ENCODE data around the gene STYXL1.

Gene STYXL1

DNA sequence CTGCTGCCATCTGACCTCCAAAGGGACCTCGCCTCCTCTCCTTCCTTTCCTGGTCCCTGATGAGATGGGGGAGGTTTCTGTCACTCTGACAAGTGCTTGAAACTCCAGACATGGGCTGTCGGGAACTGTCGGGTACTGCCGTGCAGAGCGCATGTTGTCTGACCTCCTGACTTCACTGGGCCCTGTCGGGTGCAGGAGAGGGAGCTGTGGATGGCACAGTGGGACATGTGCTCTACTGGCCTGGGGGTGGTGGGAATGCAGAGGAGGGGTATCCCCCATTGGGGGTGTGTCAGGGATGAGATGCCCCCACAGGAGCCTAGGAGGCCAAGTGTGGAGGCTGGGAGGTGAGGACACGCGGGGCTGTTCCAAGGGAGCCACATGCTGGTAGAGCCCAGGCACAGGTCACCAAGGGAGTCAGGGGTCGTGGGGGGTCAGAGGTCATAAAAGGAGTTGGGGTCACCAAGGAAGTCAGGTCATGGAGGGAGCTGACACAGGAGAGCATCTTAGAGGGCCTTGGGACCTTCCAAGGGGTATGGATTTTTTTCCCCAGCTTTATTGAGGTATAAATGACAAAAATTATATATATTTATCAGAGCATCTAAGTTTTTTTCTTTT is 84.3 kb downstream of the STYXL1 start:
- TF ChIP-seq, protein P1, sequence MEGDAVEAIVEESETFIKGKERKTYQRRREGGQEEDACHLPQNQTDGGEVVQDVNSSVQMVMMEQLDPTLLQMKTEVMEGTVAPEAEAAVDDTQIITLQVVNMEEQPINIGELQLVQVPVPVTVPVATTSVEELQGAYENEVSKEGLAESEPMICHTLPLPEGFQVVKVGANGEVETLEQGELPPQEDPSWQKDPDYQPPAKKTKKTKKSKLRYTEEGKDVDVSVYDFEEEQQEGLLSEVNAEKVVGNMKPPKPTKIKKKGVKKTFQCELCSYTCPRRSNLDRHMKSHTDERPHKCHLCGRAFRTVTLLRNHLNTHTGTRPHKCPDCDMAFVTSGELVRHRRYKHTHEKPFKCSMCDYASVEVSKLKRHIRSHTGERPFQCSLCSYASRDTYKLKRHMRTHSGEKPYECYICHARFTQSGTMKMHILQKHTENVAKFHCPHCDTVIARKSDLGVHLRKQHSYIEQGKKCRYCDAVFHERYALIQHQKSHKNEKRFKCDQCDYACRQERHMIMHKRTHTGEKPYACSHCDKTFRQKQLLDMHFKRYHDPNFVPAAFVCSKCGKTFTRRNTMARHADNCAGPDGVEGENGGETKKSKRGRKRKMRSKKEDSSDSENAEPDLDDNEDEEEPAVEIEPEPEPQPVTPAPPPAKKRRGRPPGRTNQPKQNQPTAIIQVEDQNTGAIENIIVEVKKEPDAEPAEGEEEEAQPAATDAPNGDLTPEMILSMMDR (IDR thresholded peaks at IDR 0.05; ENCODE audit: low read depth, low read length, poor library complexity, severe bottlenecking), result no peak
- TF ChIP-seq EZH2phosphoT487 (IDR thresholded peaks at IDR 0.05; ENCODE audit: borderline replicate concordance, low read length), result no peak
- Histone ChIP-seq H3K79me2 (ENCODE audit: control insufficient read depth, low read length) (no peaks in the 10 kb centered on the region), H3K27ac (ENCODE audit: low read depth, low read length) (no peak overlapping the region), H3K36me3 (ENCODE audit: control insufficient read depth, low read length) (no peaks in the 10 kb centered on the region), H3K4me3 (ENCODE audit: low read length) (no peak overlapping the region), H3K27me3 (ENCODE audit: control insufficient read depth, low read length) (no peaks in the 10 kb centered on the region), H3F3A (ENCODE audit: control insufficient read depth, insufficient read depth) (no peaks in the 10 kb centered on the region), H3K4me1 (ENCODE audit: control insufficient read depth, low read length) (no peaks in the 10 kb centered on the region), H3K9me3 (ENCODE audit: control insufficient read depth, insufficient read depth, low read length) (no peaks in the 10 kb centered on the region), H4K20me1 (ENCODE audit: control insufficient read depth, insufficient read depth, low read depth, low read length) (0 out of 2 replicates have a peak, but pooled peaks cover 3% of the 10 kb centered on the region), H3K9me2 (replicated peaks; ENCODE audit: control insufficient read depth, low read length) (no peaks in the 10 kb centered on the region), H3K4me2 (ENCODE audit: low read length) (no peak overlapping the region)

DNA sequence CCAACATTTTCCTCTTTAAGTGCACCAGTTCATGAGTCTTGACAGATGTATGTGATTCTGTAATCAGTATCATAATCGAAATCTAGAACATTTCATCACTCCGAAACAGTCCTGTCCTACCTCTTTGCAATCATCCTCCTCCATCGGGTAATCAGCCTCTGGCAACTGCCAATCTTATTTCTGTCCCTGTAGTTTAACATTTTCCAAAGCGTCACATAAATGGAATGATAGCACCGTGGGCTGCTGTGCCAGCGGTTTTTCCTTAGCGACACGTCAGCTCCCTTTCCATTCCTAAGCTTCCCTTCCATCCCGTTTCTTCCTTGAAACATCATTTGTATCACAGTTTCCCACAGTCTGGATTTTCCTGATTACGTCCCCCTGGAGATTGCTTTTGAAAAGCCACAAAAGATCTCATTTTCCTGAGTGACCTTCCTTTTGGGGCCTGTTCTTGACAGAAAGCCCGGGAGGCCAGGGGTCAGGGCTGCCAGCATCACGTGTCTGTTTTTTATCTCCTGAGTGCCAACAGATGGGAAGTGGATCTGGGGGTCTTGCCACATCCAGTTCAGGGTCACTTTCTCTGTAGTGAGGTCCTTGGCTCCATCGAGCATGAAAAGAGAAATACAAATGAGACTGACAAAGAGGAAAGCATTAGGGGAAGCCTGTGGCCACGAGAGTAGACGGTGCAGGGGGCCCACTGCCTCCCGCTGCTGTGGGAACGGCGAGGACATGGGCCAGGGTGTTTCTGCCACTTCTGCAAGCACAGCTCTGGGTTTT is 85.0 kb downstream of the STYXL1 start:
- Histone ChIP-seq H3K27me3 (ENCODE audit: control insufficient read depth, low read length) (no peaks in the 10 kb centered on the region), H3K79me2 (ENCODE audit: control insufficient read depth, low read length) (no peaks in the 10 kb centered on the region), H3F3A (ENCODE audit: control insufficient read depth, insufficient read depth) (no peaks in the 10 kb centered on the region), H3K4me1 (ENCODE audit: control insufficient read depth, low read length) (no peaks in the 10 kb centered on the region), H3K27ac (ENCODE audit: low read depth, low read length) (no peak overlapping the region), H3K9me3 (ENCODE audit: control insufficient read depth, insufficient read depth, low read length) (no peaks in the 10 kb centered on the region), H4K20me1 (ENCODE audit: control insufficient read depth, insufficient read depth, low read depth, low read length) (0 out of 2 replicates have a peak, but pooled peaks cover 3% of the 10 kb centered on the region), H3K36me3 (ENCODE audit: control insufficient read depth, low read length) (no peaks in the 10 kb centered on the region), H3K4me3 (ENCODE audit: low read length) (no peak overlapping the region), H3K9me2 (replicated peaks; ENCODE audit: control insufficient read depth, low read length) (no peaks in the 10 kb centered on the region), H3K4me2 (ENCODE audit: low read length) (no peak overlapping the region)
- TF ChIP-seq EZH2phosphoT487 (IDR thresholded peaks at IDR 0.05; ENCODE audit: borderline replicate concordance, low read length), result no peak
- TF ChIP-seq, protein P1 (IDR thresholded peaks at IDR 0.05; ENCODE audit: low read depth, low read length, poor library complexity, severe bottlenecking), result no peak

DNA sequence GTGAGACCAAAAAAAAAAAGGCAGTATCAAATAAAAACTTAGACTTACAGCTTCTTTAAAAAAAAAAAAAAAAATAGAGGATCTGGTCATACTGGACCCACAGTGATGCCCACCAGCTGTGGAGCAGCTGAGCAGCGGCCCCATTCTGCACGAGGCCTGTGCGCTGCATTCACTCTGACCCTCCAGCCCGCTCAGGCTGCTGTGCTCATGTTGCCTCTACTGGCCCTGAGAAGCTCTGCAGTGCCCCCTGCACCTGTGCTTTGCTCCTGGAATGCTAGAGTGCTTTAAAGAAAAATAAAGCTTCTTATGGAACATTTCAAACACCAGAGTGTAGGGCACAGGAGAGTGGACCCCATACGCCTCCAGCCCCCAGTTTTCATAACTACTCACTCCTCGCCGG is 86.6 kb downstream of the STYXL1 start:
- H3F3A ChIP-seq (ENCODE audit: control insufficient read depth, insufficient read depth), result no peaks in the 10 kb centered on the region
- no peak overlapping the region for H3K27ac ChIP-seq (ENCODE audit: low read depth, low read length)
- no peak overlapping the region for H3K4me3 ChIP-seq (ENCODE audit: low read length)
- H3K27me3 ChIP-seq (ENCODE audit: control insufficient read depth, low read length), result no peaks in the 10 kb centered on the region
- H3K79me2 ChIP-seq (ENCODE audit: control insufficient read depth, low read length), result no peaks in the 10 kb centered on the region
- H3K9me3 ChIP-seq (ENCODE audit: control insufficient read depth, insufficient read depth, low read length), result no peaks in the 10 kb centered on the region
- H3K9me2 ChIP-seq (replicated peaks; ENCODE audit: control insufficient read depth, low read length), result no peaks in the 10 kb centered on the region
- H3K4me2 ChIP-seq (ENCODE audit: low read length), result no peak overlapping the region
- 0 out of 2 replicates have a peak, but pooled peaks cover 3% of the 10 kb centered on the region for H4K20me1 ChIP-seq (ENCODE audit: control insufficient read depth, insufficient read depth, low read depth, low read length)
- no peaks in the 10 kb centered on the region for H3K36me3 ChIP-seq (ENCODE audit: control insufficient read depth, low read length)
- no peaks in the 10 kb centered on the region for H3K4me1 ChIP-seq (ENCODE audit: control insufficient read depth, low read length)
- TF ChIP-seq, protein P1 (IDR thresholded peaks at IDR 0.05; ENCODE audit: low read depth, low read length, poor library complexity, severe bottlenecking), result peak; percentile 28
- TF ChIP-seq EZH2phosphoT487 (IDR thresholded peaks at IDR 0.05; ENCODE audit: borderline replicate concordance, low read length), result no peak
